Activated CD4-positive, alpha-beta memory T cell treated with anti-CD3 and anti-CD28 coated beads for 36 hours (primary cell): ENCODE measurements around the gene PCED1A. TPM values are rescaled to one million over a fixed set of nuclear protein-coding genes. Genes with fewer than 3 reads are reported as not detected.

Experiments
- CTCF ChIA-PET: fragments of 350-600 bp; sonication (Branson Sonifier 250); formaldehyde crosslinking; loops from one replicate; lab custom pipeline; 2021; ENCODE audit warnings: antibody characterized with exemption, inconsistent platforms; lab: Charles Lee
- POLR2A ChIA-PET: fragments of 350-600 bp; sonication (Branson Sonifier 250); formaldehyde crosslinking; loops from one replicate; lab custom pipeline; 2021; ENCODE audit warnings: antibody characterized with exemption; lab: Charles Lee
- DNase-seq: peaks from one replicate; pipeline ENCODE4 v3.0.0-alpha.2; 2020
- H3K27ac Mint-ChIP-seq: one replicate; pipeline ENCODE4 v1.8.0; 2021; ENCODE audit warnings: mixed read lengths
- H3K27me3 Mint-ChIP-seq: one replicate; pipeline ENCODE4 v1.8.0; 2021; ENCODE audit warnings: mixed read lengths
- H3K36me3 Mint-ChIP-seq: one replicate; pipeline ENCODE4 v1.8.0; 2021; ENCODE audit warnings: mixed read lengths
- H3K4me1 Mint-ChIP-seq: one replicate; pipeline ENCODE4 v1.8.0; 2021; ENCODE audit warnings: low read depth, mixed read lengths
- H3K4me3 Mint-ChIP-seq: one replicate; pipeline ENCODE4 v1.8.0; 2021; ENCODE audit warnings: mild to moderate bottlenecking, mixed read lengths
- H3K9me3 Mint-ChIP-seq: one replicate; pipeline ENCODE4 v1.8.0; 2021; ENCODE audit warnings: mixed read lengths
- intact Hi-C: fragments of 100-400 bp; cut with micrococcal nuclease; formaldehyde crosslinking; loops from one replicate; pipeline ENCODE4 v1.15.1; 2023
- total RNA-seq, 2 experiments: library from RNA; stranded (reverse); gene quantifications; one replicate each; pipeline ENCODE4 v1.2.3, GENCODE V29; 2021

Gene PCED1A
- total RNA-seq, 2 experiments from 2014 or later, result 37.0 to 40.0 TPM

DNA sequence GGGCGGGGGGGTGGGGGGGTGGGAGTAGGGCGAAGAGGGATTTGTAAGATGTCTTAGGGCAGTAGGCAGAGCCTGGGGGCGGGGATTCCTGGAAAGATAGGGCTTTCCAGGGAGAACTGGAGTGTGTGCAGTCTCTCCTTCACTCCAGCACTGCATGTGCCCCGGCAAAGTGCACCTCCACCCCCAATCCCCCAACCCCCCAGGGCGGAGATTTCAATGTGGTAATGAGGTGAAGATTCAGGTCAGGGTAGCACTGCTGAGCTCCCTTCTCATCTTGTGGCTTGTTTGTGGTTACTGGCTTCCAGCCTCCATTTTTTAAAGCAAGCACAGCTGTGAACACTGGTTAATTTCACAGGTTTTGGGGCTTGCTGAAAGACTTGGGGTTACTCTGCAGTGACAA is 18.4 kb downstream of the PCED1A start:
- no peaks in the 10 kb centered on the region for H3K9me3 Mint-ChIP-seq
- H3K27me3 Mint-ChIP-seq, result peaks cover 19% of the 10 kb centered on the region
- intact Hi-C loops, result no loop called here
- peaks cover 23% of the 10 kb centered on the region for H3K4me1 Mint-ChIP-seq
- no peak overlapping the region for H3K4me3 Mint-ChIP-seq
- H3K36me3 Mint-ChIP-seq, result no peaks in the 10 kb centered on the region
- no peak overlapping the region for H3K27ac Mint-ChIP-seq
- CTCF ChIA-PET, result interaction anchor here (0.7 to 1.5 kb wide), 3 partner anchors 69 to 395 kb away, joined by 3 to 4 read pairs (median 3); no protein-coding TSS in a partner anchor
- POLR2A ChIA-PET, result no interaction called here
- peak; percentile 53 for DNase-seq

- H3K27me3 Mint-ChIP-seq, result peaks cover 20% of the 10 kb centered on the region
- H3K9me3 Mint-ChIP-seq, result no peaks in the 10 kb centered on the region
- DNase-seq, result no peak
- no peak overlapping the region for H3K27ac Mint-ChIP-seq
- CTCF ChIA-PET, result interaction anchor here (0.7 to 1.5 kb wide), 3 partner anchors 68 to 396 kb away, joined by 3 to 4 read pairs (median 3); no protein-coding TSS in a partner anchor
- POLR2A ChIA-PET, result no interaction called here
- no peaks in the 10 kb centered on the region for H3K36me3 Mint-ChIP-seq
- H3K4me1 Mint-ChIP-seq, result peaks cover 17% of the 10 kb centered on the region
- no peak overlapping the region for H3K4me3 Mint-ChIP-seq
- intact Hi-C loops, result no loop called here
Measured at GRCh38 chr20:2820896-2821869, 19.3 kb downstream of the PCED1A start.

GRCh38 chr20:2820084-2820895 is 20.2 kb downstream of the PCED1A start:
- DNase-seq, result no peak
- H3K36me3 Mint-ChIP-seq, result no peaks in the 10 kb centered on the region
- CTCF ChIA-PET, result interaction anchor here (0.7 kb wide), 1 partner anchor 107 kb away, joined by 3 read pairs; no protein-coding TSS in a partner anchor

GRCh38 chr20:2817891-2818595 is 22.4 kb downstream of the PCED1A start:
- H3K9me3 Mint-ChIP-seq, result peaks cover 4% of the 10 kb centered on the region
- ChIA-PET POLR2A (no interaction called here), CTCF (no interaction called here)
- intact Hi-C loops, result no loop called here
- H3K36me3 Mint-ChIP-seq, result peaks cover 2% of the 10 kb centered on the region
- DNase-seq, result no peak
- peaks cover 11% of the 10 kb centered on the region for H3K4me1 Mint-ChIP-seq
- H3K4me3 Mint-ChIP-seq, result no peak overlapping the region
- H3K27ac Mint-ChIP-seq, result peak overlapping the region; percentile 14
- H3K27me3 Mint-ChIP-seq, result peaks cover 24% of the 10 kb centered on the region

More at GRCh38 chr20:2820084-2820895, 20.2 kb downstream of the PCED1A start:
- no peak overlapping the region for H3K4me3 Mint-ChIP-seq
- POLR2A ChIA-PET, result no interaction called here
- H3K27ac Mint-ChIP-seq, result no peak overlapping the region
- intact Hi-C loops, result no loop called here
- H3K9me3 Mint-ChIP-seq, result no peaks in the 10 kb centered on the region
- H3K4me1 Mint-ChIP-seq, result peaks cover 11% of the 10 kb centered on the region
- peaks cover 20% of the 10 kb centered on the region for H3K27me3 Mint-ChIP-seq

DNA sequence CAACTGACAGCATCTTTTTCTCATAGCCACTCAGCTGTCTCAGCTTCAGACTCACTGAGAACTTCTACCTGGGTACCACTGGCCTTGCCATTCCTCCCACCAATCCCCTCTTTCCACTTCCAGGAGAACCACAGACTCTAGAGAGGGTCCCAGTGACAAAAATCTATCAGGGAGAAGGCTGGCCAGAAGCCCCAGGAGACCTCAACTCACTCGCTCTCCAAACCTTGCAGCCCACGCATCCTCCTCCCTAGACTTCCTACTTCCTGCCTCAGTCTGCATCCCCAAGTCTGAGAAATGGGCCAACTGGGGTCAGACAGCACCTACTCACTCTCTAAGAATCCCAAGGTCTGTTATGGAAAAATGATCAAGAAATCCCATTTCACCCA is 23.1 kb downstream of the PCED1A start:
- H3K36me3 Mint-ChIP-seq, result peaks cover 2% of the 10 kb centered on the region
- H3K4me3 Mint-ChIP-seq, result no peak overlapping the region
- H3K4me1 Mint-ChIP-seq, result peaks cover 11% of the 10 kb centered on the region
- ChIA-PET POLR2A (no interaction called here), CTCF (interaction anchor here (1.0 to 1.1 kb wide), 2 partner anchors 35 to 184 kb away, joined by 3 to 4 read pairs; no protein-coding TSS in a partner anchor)
- peaks cover 29% of the 10 kb centered on the region for H3K27me3 Mint-ChIP-seq
- intact Hi-C loops, result no loop called here
- no peak overlapping the region for H3K27ac Mint-ChIP-seq
- no peak for DNase-seq
- peaks cover 9% of the 10 kb centered on the region for H3K9me3 Mint-ChIP-seq

DNA sequence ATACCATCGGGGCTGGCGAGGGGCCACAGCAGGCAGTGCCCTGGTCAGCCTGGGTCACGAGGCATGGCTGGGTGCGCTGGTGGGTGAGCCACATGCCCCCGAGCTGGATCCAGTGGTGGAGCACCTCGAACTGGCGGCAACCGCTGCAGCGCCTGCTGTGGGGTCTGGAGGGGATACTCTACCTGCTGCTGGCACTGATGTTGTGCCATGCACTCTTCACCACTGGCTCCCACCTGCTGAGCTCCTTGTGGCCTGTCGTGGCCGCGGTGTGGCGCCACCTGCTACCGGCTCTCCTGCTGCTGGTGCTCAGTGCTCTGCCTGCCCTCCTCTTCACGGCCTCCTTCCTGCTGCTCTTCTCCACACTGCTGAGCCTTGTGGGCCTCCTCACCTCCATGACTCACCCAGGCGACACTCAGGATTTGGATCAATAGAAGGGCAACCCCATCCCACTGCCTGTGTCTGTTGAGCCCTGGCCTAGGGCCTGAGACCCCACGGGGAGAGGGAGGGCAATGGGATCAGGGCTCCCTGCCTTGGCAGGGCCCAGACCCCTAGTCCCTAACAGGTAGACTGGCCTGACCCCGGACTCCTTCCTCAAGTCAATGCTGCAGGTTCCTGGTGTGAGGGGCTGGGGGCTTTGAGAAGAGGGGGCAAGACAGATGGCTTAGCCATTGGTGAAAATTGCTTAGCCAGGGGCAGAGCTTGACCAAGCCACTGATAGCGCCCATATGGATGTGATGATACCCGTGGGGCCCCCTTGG is 23.7 kb downstream of the PCED1A start:
- Mint-ChIP-seq H3K27me3 (peaks cover 34% of the 10 kb centered on the region), H3K36me3 (peaks cover 2% of the 10 kb centered on the region), H3K4me3 (no peak overlapping the region), H3K27ac (no peak overlapping the region), H3K9me3 (peaks cover 13% of the 10 kb centered on the region), H3K4me1 (peaks cover 7% of the 10 kb centered on the region)
- CTCF ChIA-PET, result interaction anchor here (0.6 to 1.1 kb wide), 6 partner anchors 13 to 184 kb away, joined by 3 to 4 read pairs (median 3); no protein-coding TSS in a partner anchor
- intact Hi-C loops, result no loop called here
- DNase-seq, result peak; percentile 48
- POLR2A ChIA-PET, result no interaction called here

- POLR2A ChIA-PET, result no interaction called here
- no peak for DNase-seq
- Mint-ChIP-seq H3K36me3 (peaks cover 3% of the 10 kb centered on the region), H3K4me1 (peaks cover 3% of the 10 kb centered on the region), H3K27me3 (peaks cover 35% of the 10 kb centered on the region), H3K4me3 (no peak within 1 kb of the TSS), H3K27ac (no peak within 1 kb of the TSS), H3K9me3 (peaks cover 13% of the 10 kb centered on the region)
- intact Hi-C loops, result no loop called here
- CTCF ChIA-PET, result interaction anchor here (0.6 to 1.1 kb wide), 6 partner anchors 14 to 185 kb away, joined by 3 to 4 read pairs (median 3); no protein-coding TSS in a partner anchor
Measured at GRCh38 chr20:2816030-2816582, 24.3 kb downstream of the PCED1A start, which contains the start of gene TMEM239. TMEM239 (plus strand) TSS chr20:2816364; CDS start chr20:2816555, 191 bp downstream.

- Mint-ChIP-seq H3K27me3 (peaks cover 37% of the 10 kb centered on the region), H3K4me3 (no peak overlapping the region), H3K9me3 (peaks cover 13% of the 10 kb centered on the region), H3K4me1 (peaks cover 3% of the 10 kb centered on the region), H3K27ac (no peak overlapping the region), H3K36me3 (peaks cover 5% of the 10 kb centered on the region)
- ChIA-PET CTCF (interaction anchor here (1.4 kb wide), 1 partner anchor 37 kb away, joined by 3 read pairs; no protein-coding TSS in a partner anchor), POLR2A (no interaction called here)
- no peak for DNase-seq
- intact Hi-C loops, result no loop called here
Measured at GRCh38 chr20:2815242-2815900, 25.1 kb downstream of the PCED1A start.

DNA sequence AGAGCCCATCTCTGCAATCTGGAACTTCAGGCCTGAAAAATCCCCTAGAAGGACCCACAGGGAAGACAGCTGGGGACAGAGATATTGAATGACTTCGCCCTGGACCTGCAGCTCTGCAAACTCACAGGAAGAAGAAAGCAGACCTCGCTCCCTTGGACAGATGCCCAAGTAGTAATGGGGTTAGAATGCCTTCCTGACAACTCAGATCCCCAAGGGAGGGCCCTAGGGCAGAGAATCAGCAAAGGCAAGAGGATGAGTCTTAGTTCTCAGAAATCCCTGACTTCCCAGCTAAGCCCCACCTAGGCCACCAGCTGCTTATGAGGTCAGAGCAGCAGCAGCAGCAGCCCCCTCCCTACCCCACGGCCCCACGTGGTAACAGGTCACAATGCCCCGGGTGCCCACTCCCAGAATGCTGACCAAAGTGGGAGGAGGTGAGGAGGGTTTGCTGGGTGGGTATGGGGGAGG is 25.8 kb downstream of the PCED1A start, which contains the start of gene C20orf141:
C20orf141 (plus strand) TSS at position 401 of the 465 bp plus-strand sequence. CDS start 198 bp downstream, outside the sequence.
- ChIA-PET POLR2A (no interaction called here), CTCF (interaction anchor here (1.4 kb wide), 1 partner anchor 37 kb away, joined by 3 read pairs; no protein-coding TSS in a partner anchor)
- no peak for DNase-seq
- H3K9me3 Mint-ChIP-seq, result peaks cover 13% of the 10 kb centered on the region
- no peak within 1 kb of the TSS for H3K4me3 Mint-ChIP-seq
- no peak within 1 kb of the TSS for H3K27ac Mint-ChIP-seq
- peaks cover 5% of the 10 kb centered on the region for H3K36me3 Mint-ChIP-seq
- no peaks in the 10 kb centered on the region for H3K4me1 Mint-ChIP-seq
- intact Hi-C loops, result no loop called here
- H3K27me3 Mint-ChIP-seq, result peaks cover 34% of the 10 kb centered on the region

GRCh38 chr20:2814076-2814475 is 26.4 kb downstream of the PCED1A start:
- H3K27ac Mint-ChIP-seq, result no peak overlapping the region
- ChIA-PET POLR2A (no interaction called here), CTCF (interaction anchor here (1.4 kb wide), 1 partner anchor 38 kb away, joined by 3 read pairs; no protein-coding TSS in a partner anchor)
- DNase-seq, result no peak
- H3K9me3 Mint-ChIP-seq, result peaks cover 13% of the 10 kb centered on the region
- no peak overlapping the region for H3K4me3 Mint-ChIP-seq
- peaks cover 5% of the 10 kb centered on the region for H3K36me3 Mint-ChIP-seq
- peaks cover 36% of the 10 kb centered on the region for H3K27me3 Mint-ChIP-seq
- intact Hi-C loops, result no loop called here
- peaks cover under 1% of the 10 kb centered on the region for H3K4me1 Mint-ChIP-seq
